Endothelial cell of umbilical vein (primary cell): ENCODE data around the gene CCNH. TPM values are rescaled to one million over a fixed set of nuclear protein-coding genes. Genes with fewer than 3 reads are reported as not detected.

Source experiments
- BruUV-seq: library from RNA; stranded (reverse); fragments of 400-500 nt; replicated peaks from 2 replicates; lab custom pipeline; 2021; lab: Mats Ljungman, UMichigan
- CTCF ChIA-PET: fragments of 300-600, 350-600 bp; sonication (Branson Sonifier 250); formaldehyde crosslinking; loops from one replicate; lab custom pipeline; 2021; ENCODE audit warnings: antibody characterized with exemption, inconsistent platforms; lab: Charles Lee
- POLR2A ChIA-PET: fragments of 300-600, 350-600 bp; sonication (Branson Sonifier 250); formaldehyde crosslinking; loops from one replicate; lab custom pipeline; 2021; ENCODE audit warnings: antibody characterized with exemption, inconsistent platforms; lab: Charles Lee
- DNase-seq: peaks from one replicate; pipeline ENCODE4 v3.0.0-alpha.2; 2011; ENCODE audit warnings: low read depth, low spot score
- FAIRE-seq: peaks from 2 replicates; lab custom pipeline; 2011; peaks lifted over from hg19 to GRCh38; lab: Jason Lieb, UNC
- H2AFZ ChIP-seq: 2 replicates; pipeline ENCODE4 v1.6.0; 2012; ENCODE audit warnings: low read depth, low read length, control low read depth, inconsistent platforms
- H3K27ac ChIP-seq: 2 replicates; pipeline ENCODE4 v1.5.1; 2011; ENCODE audit warnings: low read depth, mild to moderate bottlenecking, control low read depth, low read length, moderate library complexity; ENCODE audit not compliant: insufficient read depth
- H3K27me3 ChIP-seq, 2 experiments: 2 replicates each; pipeline versions ENCODE4 v1.6.0 to v1.6.1; 2011; ENCODE audit warnings: low read length in 2 of 2, mixed read lengths in 1 of 2; ENCODE audit not compliant: control insufficient read depth in 2 of 2, insufficient read depth in 2 of 2
- H3K36me3 ChIP-seq, 2 experiments: 2 replicates in 1 of 2; 3 replicates in 1 of 2; pipeline ENCODE4 v1.5.1; 2011; ENCODE audit warnings: low read length in 2 of 2, mild to moderate bottlenecking in 1 of 2, moderate library complexity in 1 of 2; ENCODE audit not compliant: control insufficient read depth in 2 of 2, insufficient read depth in 2 of 2; ENCODE audit errors: extremely low read depth in 1 of 2
- H3K4me1 ChIP-seq: 3 replicates; pipeline ENCODE4 v1.5.1; 2011; ENCODE audit warnings: mild to moderate bottlenecking, low read length; ENCODE audit not compliant: control insufficient read depth, insufficient read depth; ENCODE audit errors: extremely low read depth
- H3K4me2 ChIP-seq: 2 replicates; pipeline ENCODE4 v1.6.1; 2011; ENCODE audit warnings: low read length, control low read depth, mixed read lengths; ENCODE audit not compliant: insufficient read depth
- H3K4me3 ChIP-seq, 3 experiments: fragments of 200-600 bp in 1 of 3; sonication (generic), shearing (Covaris generic) in 1 of 3; replicated peaks in 1 of 3; 2 replicates each; pipeline ENCODE4 v1.5.1; 2011 to 2016; ENCODE audit warnings: control low read depth in 3 of 3, low read length in 3 of 3, mild to moderate bottlenecking in 2 of 3, inconsistent platforms in 1 of 3, low read depth in 1 of 3, moderate library complexity in 1 of 3; ENCODE audit not compliant: insufficient read depth in 1 of 3
- H3K79me2 ChIP-seq: 2 replicates; pipeline ENCODE4 v1.6.0; 2012; ENCODE audit warnings: low read length, inconsistent platforms; ENCODE audit not compliant: control insufficient read depth, insufficient read depth
- H3K9ac ChIP-seq: replicated peaks from 2 replicates; pipeline ENCODE3; 2011; ENCODE audit warnings: low read length, control low read depth; ENCODE audit not compliant: insufficient read depth; ENCODE audit errors: extremely low read depth
- H3K9me1 ChIP-seq: replicated peaks from 3 replicates; pipeline ENCODE4 v1.6.0; 2011; ENCODE audit warnings: mild to moderate bottlenecking, low read length; ENCODE audit not compliant: control insufficient read depth, insufficient read depth; ENCODE audit errors: extremely low read depth
- H3K9me3 ChIP-seq: replicated peaks from 2 replicates; pipeline ENCODE4 v1.5.1; 2012; ENCODE audit warnings: low read length, inconsistent platforms; ENCODE audit not compliant: control insufficient read depth, insufficient read depth
- H4K20me1 ChIP-seq: replicated peaks from 2 replicates; pipeline ENCODE3; 2011; ENCODE audit warnings: mild to moderate bottlenecking, low read length; ENCODE audit not compliant: control insufficient read depth, insufficient read depth; ENCODE audit errors: extremely low read depth
- CTCF ChIP-seq, 2 donors: IDR thresholded peaks; 1 replicate in 1 of 2; 2 replicates in 1 of 2; pipeline ENCODE4 v1.5.1; 2011; ENCODE audit warnings: low read length in 2 of 2, mild to moderate bottlenecking in 2 of 2, moderate library complexity in 2 of 2, control low read depth in 1 of 2, inconsistent platforms in 1 of 2, low read depth in 1 of 2; ENCODE audit not compliant: insufficient read depth in 1 of 2; ENCODE audit errors: extremely low read depth in 1 of 2
- EZH2 ChIP-seq: IDR thresholded peaks from 2 replicates; pipeline ENCODE4 v1.6.1; 2012; ENCODE audit warnings: borderline replicate concordance, low read depth, mild to moderate bottlenecking, moderate library complexity, low read length, inconsistent platforms; ENCODE audit not compliant: severe bottlenecking
- FOS ChIP-seq: IDR thresholded peaks from 2 replicates; pipeline ENCODE4 v1.6.1; 2011; ENCODE audit warnings: mild to moderate bottlenecking, low read length, moderate library complexity, borderline replicate concordance; ENCODE audit not compliant: insufficient read depth
- GATA2 ChIP-seq: IDR thresholded peaks from 2 replicates; pipeline ENCODE4 v1.7.0; 2011; ENCODE audit warnings: low read depth, mild to moderate bottlenecking, moderate library complexity, mixed read lengths, low read length; ENCODE audit not compliant: insufficient read length, insufficient read depth
- JUN ChIP-seq: IDR thresholded peaks from 2 replicates; pipeline ENCODE4 v1.6.1; 2011; ENCODE audit warnings: borderline replicate concordance, low read depth; ENCODE audit not compliant: insufficient read length, insufficient read depth
- MAX ChIP-seq: IDR thresholded peaks from 2 replicates; pipeline ENCODE4 v1.6.1; 2011; ENCODE audit not compliant: insufficient read depth, insufficient read length
- MYC ChIP-seq: IDR thresholded peaks from one replicate; pipeline ENCODE4 v1.6.1; 2011; ENCODE audit warnings: mild to moderate bottlenecking, low read depth, low read length
- POLR2A ChIP-seq: IDR thresholded peaks from 2 replicates; pipeline ENCODE4 v1.6.1; 2012; ENCODE audit warnings: low read depth, mild to moderate bottlenecking, control low read depth, low read length
- POLR2AphosphoS5 ChIP-seq: IDR thresholded peaks from 2 replicates; pipeline ENCODE4 v1.6.1; 2012; ENCODE audit warnings: low read depth, mild to moderate bottlenecking, control low read depth, low read length, moderate library complexity; ENCODE audit not compliant: insufficient read depth
- dilution Hi-C: fragments of 300-500 bp; cut with MboI; formaldehyde crosslinking; loops from one replicate; pipeline ENCODE4 v1.15.0; 2019; ENCODE audit warnings: low sequenced_read_pairs; ENCODE audit not compliant: extremely low pct_ligation_motif_present
- intact Hi-C: fragments of 100-400 bp; cut with micrococcal nuclease; formaldehyde crosslinking; loops from one replicate; pipeline ENCODE4 v1.10.0; 2022
- polyA plus RNA-seq, 4 experiments: library from polyadenylated mRNA; depleted of rRNA in 3 of 4; stranded (reverse) in 3 of 4; unstranded in 1 of 4; fragments of >200 nt; gene quantifications; 2 replicates each; pipeline versions ENCODE4 v1.2.1 to v1.2.3, GENCODE V29; 2011 to 2012; ENCODE audit warnings: missing spikeins in 1 of 4
- total RNA-seq: library from RNA; stranded (reverse); gene quantifications from 2 replicates; pipeline ENCODE4 v1.2.3, GENCODE V29; 2021

CCNH gene
- total and polyA plus RNA-seq, 2 donors (not counting 3 experiments of a cell fraction or from before 2014, with no cell fraction given) = 47.9 to 50.6 TPM

- peaks cover 0 to 1% of the 10 kb centered on the region in 2 experiments for H3K27me3 ChIP-seq
- H3K36me3 ChIP-seq = no peaks in the 10 kb centered on the region
- DNase-seq (no peak), FAIRE-seq (no peak)
- intact Hi-C loops (no loop called here), dilution Hi-C loops (no loop called here)
- H3K4me2 ChIP-seq = no peak overlapping the region
- H4K20me1 ChIP-seq = no peaks in the 10 kb centered on the region
- H3K4me3 ChIP-seq = no peak overlapping the region
- H3K9me1 ChIP-seq = no peaks in the 10 kb centered on the region
- H3K4me1 ChIP-seq = no peaks in the 10 kb centered on the region
- no peaks in the 10 kb centered on the region for H3K9me3 ChIP-seq
- ChIA-PET CTCF (no interaction called here), POLR2A (no interaction called here)
- no peak overlapping the region for H3K9ac ChIP-seq
- no peak overlapping the region for H2AFZ ChIP-seq
- TF ChIP-seq MAX = no peak
- no peak for TF ChIP-seq MYC
- TF ChIP-seq GATA2 = no peak
- H3K79me2 ChIP-seq = no peaks in the 10 kb centered on the region
- no TSS peak for BruUV-seq
- H3K27ac ChIP-seq = no peak overlapping the region
Measured at GRCh38 chr5:87453801-87454200, 41.1 kb upstream of the CCNH start.

GRCh38 chr5:87452837-87453236 is 40.1 kb upstream of the CCNH start:
- BruUV-seq = no TSS peak
- no peaks in the 10 kb centered on the region for H3K36me3 ChIP-seq
- H3K79me2 ChIP-seq = no peaks in the 10 kb centered on the region
- CTCF ChIA-PET = interaction anchor here (1.5 kb wide), 1 partner anchor 9 kb away, joined by 4 read pairs; no protein-coding TSS in a partner anchor
- H3K9ac ChIP-seq = no peak overlapping the region
- dilution Hi-C loops = no loop called here
- no peak overlapping the region for H3K27ac ChIP-seq
- TF ChIP-seq CTCF (IDR thresholded peaks at IDR 0.05; ENCODE audit: extremely low read depth in 1 of 2, insufficient read depth in 1 of 2, low read depth in 1 of 2, low read length in 2 of 2) = no peak
- no peak for TF ChIP-seq POLR2A
- TF ChIP-seq FOS = no peak
- no peak for TF ChIP-seq MYC
- no peak for TF ChIP-seq JUN
- no peak for TF ChIP-seq EZH2
- no peak for TF ChIP-seq POLR2AphosphoS5
- TF ChIP-seq GATA2 = no peak
- no peak for TF ChIP-seq MAX
- intact Hi-C loops = no loop called here
- H3K4me1 ChIP-seq = no peaks in the 10 kb centered on the region
- no peaks in the 10 kb centered on the region for H3K9me3 ChIP-seq
- DNase-seq (no peak), FAIRE-seq (no peak)
- no peaks in the 10 kb centered on the region for H3K9me1 ChIP-seq
- H3K4me3 ChIP-seq = no peak overlapping the region
- H3K27me3 ChIP-seq = peaks cover 0 to 1% of the 10 kb centered on the region in 2 experiments
- H4K20me1 ChIP-seq = no peaks in the 10 kb centered on the region
- no peak overlapping the region for H2AFZ ChIP-seq
- POLR2A ChIA-PET = no interaction called here
- no peak overlapping the region for H3K4me2 ChIP-seq
